ENCODE measurements around the gene WWOX. TPM values are rescaled to one million over a fixed set of nuclear protein-coding genes. Genes with fewer than 3 reads are reported as not detected.
A peak's percentile ranks its signal among the peaks of the same experiment; 100 is the strongest.

Gene WWOX
- total and polyA plus RNA-seq, 2 of the 13 experiments (the other 11 are each of a cell fraction or from before 2014, with no cell fraction given): 9.1 to 37.4 TPM

- FAIRE-seq (no peak), ATAC-seq (peak; percentile 25; the same call in 2 of the 3 replicates), DNase-seq (ENCODE audit: low spot score) (no peak)
- no TSS peak for BruUV-seq (replicated peaks)
- Histone ChIP-seq H3K27ac (ENCODE audit: extremely low read length, insufficient read depth, low read length) (peak overlapping the region; percentile 1), H3K36me3 (replicated peaks in 1 of 2; ENCODE audit: control insufficient read depth in 1 of 2, insufficient read depth in 2 of 2, low read length in 2 of 2) (no peaks in the 10 kb centered on the region), H2AFZ (ENCODE audit: low read length) (no peak overlapping the region), H3K79me2 (ENCODE audit: insufficient read depth, low read length) (no peaks in the 10 kb centered on the region), H3K4me1 (ENCODE audit: insufficient read depth, low read length) (peaks cover 45% of the 10 kb centered on the region), H3K4me2 (ENCODE audit: low read depth, low read length) (peak overlapping the region; percentile 77), H3K9me3 (ENCODE audit: low read length) (no peaks in the 10 kb centered on the region; the same call in 1 of the 2 replicates), H4K20me1 (ENCODE audit: insufficient read depth, low read length) (no peaks in the 10 kb centered on the region), H3K27me3 (ENCODE audit: control insufficient read depth in 1 of 2, insufficient read depth in 2 of 2, low read length in 2 of 2) (no peaks in the 10 kb centered on the region), H3K9ac (ENCODE audit: insufficient read depth, low read depth, low read length) (no peak overlapping the region), H3K4me3 (replicated peaks in 1 of 3; ENCODE audit: insufficient read depth in 1 of 3, low read depth in 2 of 3, low read length in 3 of 3) (no peak overlapping the region)
- in situ Hi-C loops (cut with HindIII; ENCODE audit: extremely low pct_ligation_motif_present, low pct_unique_long_range_greater_than_20kb) (no loop called here), intact Hi-C loops (cut with micrococcal nuclease; ENCODE audit: unreplicated experiment) (loop anchor here (1.0 to 2.0 kb wide), 2 partner anchors 24 to 42 kb away; no protein-coding TSS in a partner anchor)
- POLR2A ChIA-PET: interaction anchor here (2.0 kb wide), 2 partner anchors 24 to 45 kb away, joined by 8 to 14 read pairs; no protein-coding TSS in a partner anchor
- WGBS (ENCODE audit: low lambda C conversion rate): 20% methylated on average over 4 of the region's 4 CpGs
- CTCF ChIA-PET (ENCODE audit: low intra/inter-chr PET ratio, low total read pairs): no interaction called here
- no peak for TF ChIP-seq ZMAT3 (CRISPR knock-in tag; conservative IDR thresholded peaks at IDR 0.05)
- TF ChIP-seq, protein P1, sequence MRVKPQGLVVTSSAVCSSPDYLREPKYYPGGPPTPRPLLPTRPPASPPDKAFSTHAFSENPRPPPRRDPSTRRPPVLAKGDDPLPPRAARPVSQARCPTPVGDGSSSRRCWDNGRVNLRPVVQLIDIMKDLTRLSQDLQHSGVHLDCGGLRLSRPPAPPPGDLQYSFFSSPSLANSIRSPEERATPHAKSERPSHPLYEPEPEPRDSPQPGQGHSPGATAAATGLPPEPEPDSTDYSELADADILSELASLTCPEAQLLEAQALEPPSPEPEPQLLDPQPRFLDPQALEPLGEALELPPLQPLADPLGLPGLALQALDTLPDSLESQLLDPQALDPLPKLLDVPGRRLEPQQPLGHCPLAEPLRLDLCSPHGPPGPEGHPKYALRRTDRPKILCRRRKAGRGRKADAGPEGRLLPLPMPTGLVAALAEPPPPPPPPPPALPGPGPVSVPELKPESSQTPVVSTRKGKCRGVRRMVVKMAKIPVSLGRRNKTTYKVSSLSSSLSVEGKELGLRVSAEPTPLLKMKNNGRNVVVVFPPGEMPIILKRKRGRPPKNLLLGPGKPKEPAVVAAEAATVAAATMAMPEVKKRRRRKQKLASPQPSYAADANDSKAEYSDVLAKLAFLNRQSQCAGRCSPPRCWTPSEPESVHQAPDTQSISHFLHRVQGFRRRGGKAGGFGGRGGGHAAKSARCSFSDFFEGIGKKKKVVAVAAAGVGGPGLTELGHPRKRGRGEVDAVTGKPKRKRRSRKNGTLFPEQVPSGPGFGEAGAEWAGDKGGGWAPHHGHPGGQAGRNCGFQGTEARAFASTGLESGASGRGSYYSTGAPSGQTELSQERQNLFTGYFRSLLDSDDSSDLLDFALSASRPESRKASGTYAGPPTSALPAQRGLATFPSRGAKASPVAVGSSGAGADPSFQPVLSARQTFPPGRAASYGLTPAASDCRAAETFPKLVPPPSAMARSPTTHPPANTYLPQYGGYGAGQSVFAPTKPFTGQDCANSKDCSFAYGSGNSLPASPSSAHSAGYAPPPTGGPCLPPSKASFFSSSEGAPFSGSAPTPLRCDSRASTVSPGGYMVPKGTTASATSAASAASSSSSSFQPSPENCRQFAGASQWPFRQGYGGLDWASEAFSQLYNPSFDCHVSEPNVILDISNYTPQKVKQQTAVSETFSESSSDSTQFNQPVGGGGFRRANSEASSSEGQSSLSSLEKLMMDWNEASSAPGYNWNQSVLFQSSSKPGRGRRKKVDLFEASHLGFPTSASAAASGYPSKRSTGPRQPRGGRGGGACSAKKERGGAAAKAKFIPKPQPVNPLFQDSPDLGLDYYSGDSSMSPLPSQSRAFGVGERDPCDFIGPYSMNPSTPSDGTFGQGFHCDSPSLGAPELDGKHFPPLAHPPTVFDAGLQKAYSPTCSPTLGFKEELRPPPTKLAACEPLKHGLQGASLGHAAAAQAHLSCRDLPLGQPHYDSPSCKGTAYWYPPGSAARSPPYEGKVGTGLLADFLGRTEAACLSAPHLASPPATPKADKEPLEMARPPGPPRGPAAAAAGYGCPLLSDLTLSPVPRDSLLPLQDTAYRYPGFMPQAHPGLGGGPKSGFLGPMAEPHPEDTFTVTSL (CRISPR knock-in tag; IDR thresholded peaks at IDR 0.05; ENCODE audit: borderline replicate concordance): peak; percentile 31; the same call in 1 of the 2 replicates
- no peak for TF ChIP-seq POLR2AphosphoS5 (IDR thresholded peaks at IDR 0.05; ENCODE audit: low read depth, low read length)
- TF ChIP-seq HNRNPLL (IDR thresholded peaks at IDR 0.05; ENCODE audit: low read depth, low read length, poor library complexity, severe bottlenecking): no peak
- no peak for TF ChIP-seq ZNF343 (CRISPR knock-in tag; IDR thresholded peaks at IDR 0.05)
- no peak for TF ChIP-seq TAF1 (CRISPR knock-in tag; IDR thresholded peaks at IDR 0.05)
- no peak for TF ChIP-seq E2F2 (CRISPR knock-in tag; IDR thresholded peaks at IDR 0.05; ENCODE audit: borderline replicate concordance)
- TF ChIP-seq ZSCAN31 (CRISPR knock-in tag; IDR thresholded peaks at IDR 0.05; ENCODE audit: low read depth): no peak
- TF ChIP-seq CHD2 (IDR thresholded peaks at IDR 0.05; ENCODE audit: low read depth, low read length): no peak
- no peak for TF ChIP-seq JUN (CRISPR knock-in tag; IDR thresholded peaks at IDR 0.05)
- TF ChIP-seq ETS1 (CRISPR knock-in tag; IDR thresholded peaks at IDR 0.05): no peak
- TF ChIP-seq FOXK1 (CRISPR knock-in tag; IDR thresholded peaks at IDR 0.05; ENCODE audit: borderline replicate concordance, low read depth): no peak
- peak; percentile 84 for TF ChIP-seq FOSL2 (CRISPR knock-in tag; IDR thresholded peaks at IDR 0.05)
- TF ChIP-seq ZNF281 (CRISPR knock-in tag; IDR thresholded peaks at IDR 0.05; ENCODE audit: borderline replicate concordance): no peak
Measured at GRCh38 chr16:78461087-78461486, 361.6 kb downstream of the WWOX start.
